NCI-H345 treated with DMSO at 0.1 percent for 48 hours (cell line): ENCODE results near the gene RAP2A.

Source experiments
- DNase-seq: peaks from one replicate; lab custom pipeline; 2025; ENCODE audit not compliant: unreplicated experiment; lab: John Stamatoyannopoulos, UW

The RAP2A gene

GRCh38 chr13:97422118-97423054, 11.6 kb upstream of the RAP2A start:
- DNase-seq, result no peak

GRCh38 chr13:97423300-97424045, 10.5 kb upstream of the RAP2A start:
- no peak for DNase-seq

GRCh38 chr13:97425590-97425989, 8.4 kb upstream of the RAP2A start:
- DNase-seq, result no peak

- DNase-seq, result no peak
These were observed 7.3 kb upstream of the RAP2A start for GRCh38 chr13:97426695-97427094.

GRCh38 chr13:97429681-97430081, 4.3 kb upstream of the RAP2A start:
- DNase-seq, result no peak

GRCh38 chr13:97430296-97430695, 3.7 kb upstream of the RAP2A start:
- no peak for DNase-seq

- no peak for DNase-seq
These were observed 2.7 kb upstream of the RAP2A start for GRCh38 chr13:97431171-97431764.

- DNase-seq, result no peak
These were observed 1.6 kb upstream of the RAP2A start for GRCh38 chr13:97432232-97432916.

- DNase-seq, result peak; percentile 95
These were observed 847 bp upstream of the RAP2A start for GRCh38 chr13:97432917-97433726.

GRCh38 chr13:97434397-97435201, 630 bp downstream of the RAP2A start:
- no peak for DNase-seq

- DNase-seq, result no peak
These were observed 1.4 kb downstream of the RAP2A start for GRCh38 chr13:97435323-97435722.

GRCh38 chr13:97435794-97436193, 1.8 kb downstream of the RAP2A start:
- no peak for DNase-seq

GRCh38 chr13:97436845-97437244, 2.9 kb downstream of the RAP2A start:
- no peak for DNase-seq

GRCh38 chr13:97437729-97438128, 3.8 kb downstream of the RAP2A start:
- DNase-seq, result no peak

GRCh38 chr13:97438856-97439595, 5.1 kb downstream of the RAP2A start:
- no peak for DNase-seq

GRCh38 chr13:97440598-97441170, 6.7 kb downstream of the RAP2A start:
- DNase-seq, result no peak

- DNase-seq, result no peak
These were observed 7.4 kb downstream of the RAP2A start for GRCh38 chr13:97441368-97441767.

- peak; percentile 84 for DNase-seq
These were observed 11.7 kb downstream of the RAP2A start for GRCh38 chr13:97445522-97446187.
